IPS-18a (cell line): ENCODE results near the gene WFDC1.

ENCODE experiments used
- H3K27ac ChIP-seq: one replicate; pipeline ENCODE4 v1.5.1; 2013; ENCODE audit warnings: low read length
- H3K27me3 ChIP-seq: one replicate; pipeline ENCODE4 v1.6.1; 2013; ENCODE audit warnings: mild to moderate bottlenecking, low read length; ENCODE audit not compliant: control insufficient read depth, insufficient read depth
- H3K36me3 ChIP-seq: one replicate; pipeline ENCODE4 v1.6.1; 2013; ENCODE audit warnings: low read depth, low read length; ENCODE audit not compliant: control insufficient read depth
- H3K4me1 ChIP-seq: one replicate; pipeline ENCODE4 v1.6.1; 2013; ENCODE audit warnings: low read depth, low read length; ENCODE audit not compliant: control insufficient read depth
- H3K4me3 ChIP-seq: one replicate; pipeline ENCODE4 v1.5.1; 2013; ENCODE audit warnings: low read length
- H3K9ac ChIP-seq: one replicate; pipeline ENCODE4 v1.6.1; 2013; ENCODE audit warnings: mild to moderate bottlenecking, low read length, moderate library complexity
- H3K9me3 ChIP-seq: one replicate; pipeline ENCODE4 v1.6.1; 2013; ENCODE audit warnings: low read depth, low read length; ENCODE audit not compliant: control insufficient read depth

The WFDC1 gene

DNA sequence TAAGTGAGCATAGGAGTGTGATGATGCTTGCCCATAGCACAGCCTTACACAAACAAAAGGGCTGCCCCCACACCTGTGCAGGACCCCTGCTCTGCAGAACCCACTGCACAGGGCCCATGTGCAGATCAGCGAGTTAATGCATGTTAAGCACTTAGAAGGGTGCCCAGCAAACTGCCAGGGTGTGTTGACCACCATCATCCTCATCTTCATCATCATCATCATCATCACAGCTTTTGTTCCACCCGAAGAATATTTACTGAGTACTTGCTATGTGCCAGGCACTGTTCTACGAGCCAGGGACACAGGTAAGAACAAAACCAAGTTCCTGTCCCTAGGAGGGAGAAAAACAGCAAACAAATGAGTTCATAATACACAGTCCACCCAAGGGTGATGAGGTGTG is 11.9 kb downstream of the WFDC1 start:
- no peak overlapping the region for H3K9ac ChIP-seq
- no peaks in the 10 kb centered on the region for H3K36me3 ChIP-seq
- no peaks in the 10 kb centered on the region for H3K4me1 ChIP-seq
- H3K27ac ChIP-seq, result no peak overlapping the region
- no peaks in the 10 kb centered on the region for H3K27me3 ChIP-seq
- no peaks in the 10 kb centered on the region for H3K9me3 ChIP-seq
- H3K4me3 ChIP-seq, result no peak overlapping the region

DNA sequence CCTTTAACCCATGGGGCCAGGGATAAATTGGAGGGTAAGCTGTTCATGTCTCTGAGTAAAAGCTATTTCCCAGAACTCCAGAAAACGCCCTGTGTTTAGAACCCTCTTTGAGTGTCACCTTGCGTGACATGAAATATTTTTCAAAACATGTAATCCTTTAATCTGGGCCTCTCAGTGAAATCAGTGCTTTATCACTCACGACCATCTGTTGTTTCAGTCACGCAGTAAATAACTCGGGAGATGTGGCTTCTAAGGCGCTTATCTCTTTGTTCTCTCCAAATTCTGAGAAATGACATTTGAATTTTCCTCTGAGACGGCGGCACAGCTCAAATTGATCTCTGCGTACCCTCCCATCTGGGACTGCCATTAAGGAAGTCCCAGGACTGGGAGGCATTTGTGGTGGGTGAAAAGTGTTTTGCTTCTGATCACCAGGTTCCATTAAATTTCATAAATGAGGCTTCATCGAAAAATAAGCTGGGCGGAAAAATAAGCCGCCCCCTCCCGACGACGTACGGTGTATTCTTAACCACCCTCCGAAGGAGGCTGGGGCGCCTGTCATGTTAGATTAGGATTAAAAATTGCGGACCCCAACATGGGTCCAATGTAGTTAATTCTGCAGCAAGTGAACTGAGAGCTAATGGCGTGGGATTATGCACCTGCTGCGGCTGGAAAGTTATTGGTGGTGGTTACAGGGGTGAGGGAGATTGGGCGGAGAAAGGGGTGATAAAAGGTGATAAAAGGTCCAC is 12.7 kb downstream of the WFDC1 start:
- Histone ChIP-seq H3K27me3 (peaks cover 4% of the 10 kb centered on the region), H3K4me3 (no peak overlapping the region), H3K9me3 (no peaks in the 10 kb centered on the region), H3K36me3 (no peaks in the 10 kb centered on the region), H3K27ac (no peak overlapping the region), H3K9ac (no peak overlapping the region), H3K4me1 (peaks cover 2% of the 10 kb centered on the region)

DNA sequence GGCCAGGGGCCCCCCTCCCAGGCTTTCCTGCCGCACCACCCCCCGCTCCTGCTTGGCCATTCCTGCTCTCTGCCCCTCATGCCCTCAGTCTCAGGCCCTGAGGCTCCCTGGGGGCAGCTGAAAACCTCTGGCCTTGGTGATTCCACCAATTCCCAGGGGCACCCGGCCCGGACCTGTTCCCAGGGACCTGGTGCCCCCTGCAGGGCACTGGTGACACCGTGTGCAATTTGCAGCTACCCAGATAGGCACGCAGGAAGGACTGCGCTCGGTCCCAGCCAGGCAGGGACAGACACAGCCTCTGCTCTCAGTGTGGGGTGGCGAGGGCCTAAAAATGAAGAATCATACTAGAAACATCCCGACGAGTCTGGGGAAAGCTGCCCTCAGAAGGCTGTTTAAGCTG is 13.4 kb downstream of the WFDC1 start:
- Histone ChIP-seq H3K9ac (no peak overlapping the region), H3K27ac (no peak overlapping the region), H3K36me3 (no peaks in the 10 kb centered on the region), H3K4me1 (peaks cover 4% of the 10 kb centered on the region), H3K9me3 (no peaks in the 10 kb centered on the region), H3K27me3 (peaks cover 8% of the 10 kb centered on the region), H3K4me3 (no peak overlapping the region)

DNA sequence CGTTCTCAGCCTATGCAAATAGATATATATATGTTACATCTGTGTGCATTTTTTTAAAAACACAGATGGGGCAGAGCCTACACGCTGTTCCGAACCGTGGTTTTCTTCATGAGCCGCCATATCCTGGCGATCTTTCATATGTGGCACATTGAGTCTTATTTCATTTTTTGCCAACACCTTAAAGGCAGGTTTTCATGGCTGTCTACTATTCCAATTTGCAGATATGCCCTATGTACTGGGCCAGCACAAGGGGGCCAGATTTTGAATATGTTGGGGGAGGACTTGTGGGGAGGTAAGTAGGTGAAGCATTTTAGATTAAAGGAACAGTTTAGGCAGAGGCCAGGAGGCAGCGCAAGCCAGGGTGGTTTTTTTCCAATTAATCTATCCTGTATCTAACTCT is 16.0 kb downstream of the WFDC1 start:
- peaks cover 8% of the 10 kb centered on the region for H3K27me3 ChIP-seq

DNA sequence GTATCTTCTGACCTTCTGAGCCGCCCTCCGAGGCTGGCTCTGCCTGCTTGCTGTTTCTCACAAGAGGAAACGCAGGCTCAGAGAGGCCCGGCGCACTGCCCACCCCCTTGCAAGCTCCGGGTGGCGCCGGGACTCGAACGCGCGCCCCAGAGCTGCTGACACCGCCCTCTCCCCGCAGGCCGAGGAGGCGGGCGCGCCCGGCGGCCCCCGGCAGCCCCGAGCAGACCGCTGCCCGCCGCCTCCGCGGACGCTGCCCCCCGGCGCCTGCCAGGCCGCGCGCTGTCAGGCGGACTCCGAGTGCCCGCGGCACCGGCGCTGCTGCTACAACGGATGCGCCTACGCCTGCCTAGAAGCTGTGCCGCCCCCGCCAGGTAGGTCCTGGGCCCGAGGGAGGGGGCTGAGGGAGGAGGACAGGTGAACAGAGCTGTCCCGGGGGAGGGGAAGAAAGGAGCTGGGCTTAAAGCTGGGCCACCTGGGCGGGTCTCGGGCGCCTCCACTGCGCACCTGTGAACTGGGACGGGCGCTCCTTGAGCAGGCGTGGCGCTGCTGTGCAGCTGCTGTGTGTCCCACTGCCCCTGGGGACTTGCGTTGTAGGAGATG is 18.2 kb downstream of the WFDC1 start:
- Histone ChIP-seq H3K4me3 (peak overlapping the region; percentile 44), H3K9ac (no peak overlapping the region), H3K27ac (no peak overlapping the region), H3K27me3 (peaks cover 8% of the 10 kb centered on the region), H3K36me3 (no peaks in the 10 kb centered on the region), H3K4me1 (peaks cover 4% of the 10 kb centered on the region), H3K9me3 (no peaks in the 10 kb centered on the region)

More for the DNA sequence above, 16.0 kb downstream of the WFDC1 start:
- no peak overlapping the region for H3K4me3 ChIP-seq
- H3K36me3 ChIP-seq, result no peaks in the 10 kb centered on the region
- no peaks in the 10 kb centered on the region for H3K9me3 ChIP-seq
- peaks cover 4% of the 10 kb centered on the region for H3K4me1 ChIP-seq
- H3K27ac ChIP-seq, result no peak overlapping the region
- no peak overlapping the region for H3K9ac ChIP-seq

DNA sequence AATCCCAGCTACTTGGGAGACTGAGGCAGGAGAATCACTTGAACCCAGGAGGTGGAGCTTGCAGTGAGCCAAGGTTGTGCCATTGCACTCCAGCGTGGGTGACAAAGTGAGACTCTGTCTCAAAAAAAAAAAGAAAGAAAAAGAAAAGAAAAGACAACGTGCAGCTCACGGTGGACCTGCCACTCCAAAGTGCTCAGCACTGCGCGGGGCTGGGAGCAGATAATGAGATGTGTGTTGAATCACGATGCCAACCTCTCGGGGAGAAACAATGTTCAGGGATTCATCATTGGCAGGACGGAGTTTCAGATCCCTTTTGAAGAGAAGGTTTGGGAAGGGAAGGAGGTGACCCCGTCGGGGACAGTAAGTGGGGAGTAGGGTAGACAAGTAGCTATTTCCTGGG is 19.2 kb downstream of the WFDC1 start:
- Histone ChIP-seq H3K4me1 (peaks cover 4% of the 10 kb centered on the region), H3K36me3 (no peaks in the 10 kb centered on the region), H3K9ac (no peak overlapping the region), H3K9me3 (no peaks in the 10 kb centered on the region), H3K4me3 (no peak overlapping the region), H3K27me3 (peaks cover 8% of the 10 kb centered on the region), H3K27ac (no peak overlapping the region)

DNA sequence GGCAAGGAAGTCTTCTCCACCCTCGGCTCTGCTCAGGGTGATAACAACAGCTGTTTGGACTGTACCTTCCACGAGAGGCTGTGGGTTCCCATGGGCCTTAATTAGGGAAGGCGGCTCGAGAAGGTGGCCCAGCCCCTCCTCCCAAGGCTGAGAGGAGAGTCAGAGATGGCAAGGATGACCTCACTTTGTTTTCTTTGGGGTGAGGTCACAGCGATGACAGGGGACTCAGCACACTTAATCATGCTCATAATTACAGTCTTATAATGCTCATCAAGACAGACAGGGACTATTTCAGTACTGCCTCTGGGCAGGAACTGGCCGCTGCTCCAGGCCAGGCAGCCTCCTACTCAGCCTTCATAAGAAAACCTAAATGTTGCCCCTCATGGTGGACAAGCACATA is 19.7 kb downstream of the WFDC1 start:
- H3K9me3 ChIP-seq, result no peaks in the 10 kb centered on the region
- H3K4me1 ChIP-seq, result peaks cover 4% of the 10 kb centered on the region
- H3K27me3 ChIP-seq, result peaks cover 8% of the 10 kb centered on the region
- no peak overlapping the region for H3K9ac ChIP-seq
- H3K27ac ChIP-seq, result no peak overlapping the region
- no peak overlapping the region for H3K4me3 ChIP-seq
- H3K36me3 ChIP-seq, result no peaks in the 10 kb centered on the region

DNA sequence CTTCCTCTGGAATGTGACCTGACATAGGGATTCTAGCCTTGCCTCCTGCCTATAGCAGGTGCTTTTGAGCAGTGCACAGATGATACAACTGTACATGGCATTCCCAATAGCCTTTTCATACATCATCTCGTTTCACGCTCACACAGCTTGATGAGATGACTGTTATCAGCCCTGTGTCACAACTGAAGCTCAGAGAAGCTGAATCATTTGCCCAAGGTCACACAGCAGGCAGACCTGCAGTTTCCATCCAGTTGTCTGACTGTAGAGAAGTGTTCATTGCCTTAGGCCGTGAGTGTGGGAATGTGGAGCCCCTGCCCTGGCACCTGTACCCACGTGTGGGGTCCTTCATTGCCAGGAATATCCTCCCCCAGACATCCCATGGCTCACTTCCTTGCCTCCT is 20.1 kb downstream of the WFDC1 start:
- Histone ChIP-seq H3K36me3 (no peaks in the 10 kb centered on the region), H3K9me3 (no peaks in the 10 kb centered on the region), H3K27ac (no peak overlapping the region), H3K27me3 (peaks cover 8% of the 10 kb centered on the region), H3K4me3 (no peak overlapping the region), H3K9ac (no peak overlapping the region), H3K4me1 (peaks cover 4% of the 10 kb centered on the region)

DNA sequence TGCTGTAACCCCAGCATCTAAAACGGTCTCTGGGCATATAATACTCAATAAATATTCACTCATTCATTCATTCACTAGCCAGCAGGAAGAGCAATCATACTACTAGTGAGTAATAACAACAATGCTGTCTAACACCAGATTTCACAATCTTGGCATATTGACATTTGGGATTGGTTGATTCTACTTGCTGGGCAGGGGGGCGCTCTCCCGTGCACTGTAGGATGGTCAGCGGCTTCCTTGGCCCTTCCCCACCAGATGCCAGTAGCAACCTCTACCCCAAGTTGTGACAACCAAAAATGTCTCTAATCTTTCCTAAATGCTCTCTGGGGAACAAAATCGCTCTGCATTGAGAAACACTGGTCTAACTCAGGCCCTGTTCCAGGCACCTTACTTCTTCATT is 20.7 kb downstream of the WFDC1 start:
- peaks cover 8% of the 10 kb centered on the region for H3K27me3 ChIP-seq
- no peak overlapping the region for H3K4me3 ChIP-seq
- peaks cover 4% of the 10 kb centered on the region for H3K4me1 ChIP-seq
- H3K9me3 ChIP-seq, result no peaks in the 10 kb centered on the region
- H3K27ac ChIP-seq, result no peak overlapping the region
- no peak overlapping the region for H3K9ac ChIP-seq
- H3K36me3 ChIP-seq, result no peaks in the 10 kb centered on the region

DNA sequence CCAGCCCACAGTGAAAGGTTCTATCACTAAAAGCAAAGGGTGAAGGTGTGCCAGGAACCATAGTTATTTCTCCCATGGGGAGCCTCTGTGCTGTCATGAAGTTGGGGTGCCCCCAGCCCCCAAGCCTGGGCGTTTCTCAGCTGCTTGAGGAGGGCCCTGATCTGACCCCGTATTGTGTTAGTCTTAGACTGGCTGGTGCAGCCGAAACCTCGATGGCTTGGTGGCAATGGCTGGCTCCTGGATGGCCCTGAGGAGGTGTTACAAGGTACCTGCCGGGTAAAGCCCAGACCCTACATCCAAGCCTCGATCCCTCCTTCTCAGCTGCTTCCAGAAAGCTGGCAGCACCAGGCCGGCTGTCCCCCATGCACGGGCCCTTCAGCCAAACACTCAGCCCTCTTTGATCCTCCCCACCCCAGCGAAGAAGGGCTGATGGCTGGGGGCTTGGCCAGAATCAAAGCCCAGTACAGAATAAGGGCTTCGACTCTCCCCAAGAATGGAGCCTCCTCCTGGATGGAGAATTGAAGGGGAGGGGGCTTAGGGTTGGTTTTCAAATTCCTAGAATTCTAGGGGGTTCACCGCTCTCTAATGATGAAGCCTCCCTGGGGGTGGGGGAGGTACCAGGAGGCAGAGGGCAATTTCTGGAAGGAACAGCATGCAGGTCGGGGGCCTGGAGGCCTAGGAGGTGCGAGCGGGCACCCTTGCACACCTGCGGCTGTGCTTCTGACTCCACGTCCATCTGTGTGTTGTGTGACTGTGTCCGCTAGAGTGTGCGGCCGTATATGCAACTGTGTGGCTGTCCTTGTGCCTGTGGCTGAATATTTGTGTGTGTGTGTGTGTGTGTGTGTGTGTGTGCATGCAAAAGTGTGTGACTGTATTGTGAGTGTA is 23.7 kb downstream of the WFDC1 start:
- Histone ChIP-seq H3K4me1 (no peaks in the 10 kb centered on the region), H3K27me3 (no peaks in the 10 kb centered on the region), H3K9me3 (no peaks in the 10 kb centered on the region), H3K4me3 (no peak overlapping the region), H3K9ac (no peak overlapping the region), H3K27ac (no peak overlapping the region), H3K36me3 (no peaks in the 10 kb centered on the region)

DNA sequence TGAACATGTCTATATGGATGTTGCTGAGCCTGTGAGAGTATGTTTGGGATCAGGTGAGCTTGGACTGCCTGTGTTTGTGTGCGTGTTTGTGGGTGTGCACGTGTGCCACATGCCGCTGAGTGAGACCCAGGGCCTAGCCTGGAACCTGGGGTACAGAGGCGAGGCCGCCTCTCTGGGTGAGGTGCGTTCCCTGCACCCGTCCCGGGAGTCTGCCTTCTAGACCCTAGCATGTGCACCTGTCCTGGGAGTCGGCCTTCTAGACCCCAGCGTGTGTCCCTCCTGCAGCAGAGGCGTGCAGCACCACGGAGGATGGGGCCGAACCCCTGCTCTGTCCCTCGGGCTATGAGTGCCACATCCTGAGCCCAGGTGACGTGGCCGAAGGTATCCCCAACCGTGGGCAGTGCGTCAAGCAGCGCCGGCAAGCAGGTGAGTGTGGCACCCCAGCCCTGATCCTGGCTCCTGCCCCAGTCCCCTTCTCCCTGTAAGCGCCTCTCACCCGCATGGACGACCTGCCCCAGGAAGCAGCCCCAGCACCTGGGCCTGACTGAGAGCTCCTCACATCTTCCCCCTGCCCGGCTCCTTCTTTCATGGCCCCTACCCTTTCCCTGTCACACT is 24.6 kb downstream of the WFDC1 start:
- Histone ChIP-seq H3K9ac (no peak overlapping the region), H3K27me3 (no peaks in the 10 kb centered on the region), H3K27ac (no peak overlapping the region), H3K9me3 (no peaks in the 10 kb centered on the region), H3K36me3 (no peaks in the 10 kb centered on the region), H3K4me3 (no peak overlapping the region), H3K4me1 (no peaks in the 10 kb centered on the region)
